IMR-90 (cell line): Measurements from ENCODE around the gene ADGRD1. TPM values are rescaled to one million over a fixed set of nuclear protein-coding genes. Genes with fewer than 3 reads are reported as not detected.

ENCODE experiments used
- ATAC-seq: fragments of 200-7000 bp; cut with Tn5 transposase; 2 replicates; pipeline ENCODE4 v1.9.1; 2020; ENCODE audit warnings: low read depth, mild to moderate bottlenecking, moderate library complexity
- BruUV-seq: library from RNA; stranded (reverse); fragments of 400-500 nt; replicated peaks from 2 replicates; lab custom pipeline; 2021; lab: Mats Ljungman, UMichigan
- CTCF ChIA-PET: fragments of 300-600 bp; formaldehyde crosslinking; extraction: SDS; loops from one replicate; lab custom pipeline; 2021; ENCODE audit warnings: antibody characterized with exemption; lab: Yijun Ruan, JAX
- POLR2A ChIA-PET: fragments of 300-600 bp; sonication (Branson Sonifier 250); formaldehyde crosslinking; loops from one replicate; lab custom pipeline; 2022; ENCODE audit warnings: antibody characterized with exemption; ENCODE audit not compliant: unreplicated experiment; lab: Charles Lee
- DNase-seq: peaks from one replicate; pipeline ENCODE4 v3.0.0; 2013
- H2AFZ ChIP-seq: replicated peaks from 2 replicates; pipeline ENCODE3; 2013; ENCODE audit warnings: low read length, mild to moderate bottlenecking; ENCODE audit not compliant: poor library complexity
- H2AK5ac ChIP-seq: 2 replicates; pipeline ENCODE4 v1.6.1; 2013; ENCODE audit warnings: low read depth, low read length, inconsistent platforms
- H2AK9ac ChIP-seq: replicated peaks from 2 replicates; pipeline ENCODE3; 2013; ENCODE audit warnings: mild to moderate bottlenecking, low read depth, low read length, moderate library complexity; ENCODE audit not compliant: poor library complexity
- H2BK120ac ChIP-seq: 2 replicates; pipeline ENCODE4 v1.6.1; 2013; ENCODE audit warnings: low read depth, low read length, inconsistent platforms
- H2BK15ac ChIP-seq: 3 replicates; pipeline ENCODE4 v1.6.1; 2013; ENCODE audit warnings: low read depth, low read length, inconsistent platforms
- H2BK20ac ChIP-seq: 2 replicates; pipeline ENCODE4 v1.6.1; 2013; ENCODE audit warnings: low read depth, mild to moderate bottlenecking, inconsistent platforms, low read length, moderate library complexity
- H2BK5ac ChIP-seq: 2 replicates; pipeline ENCODE4 v1.6.1; 2013; ENCODE audit warnings: mild to moderate bottlenecking, low read depth, low read length, inconsistent platforms; ENCODE audit not compliant: poor library complexity, severe bottlenecking
- H3K14ac ChIP-seq: replicated peaks from 2 replicates; pipeline ENCODE4 v1.6.1; 2013; ENCODE audit warnings: low read depth, low read length, inconsistent platforms
- H3K18ac ChIP-seq: 2 replicates; pipeline ENCODE4 v1.6.1; 2013; ENCODE audit warnings: low read depth, low read length, control low read depth
- H3K23ac ChIP-seq: 2 replicates; pipeline ENCODE4 v1.6.1; 2013; ENCODE audit warnings: low read depth, low read length, inconsistent platforms
- H3K27ac ChIP-seq: 2 replicates; pipeline ENCODE4 v1.5.1; 2013; ENCODE audit warnings: mild to moderate bottlenecking, control low read depth, low read length; ENCODE audit not compliant: insufficient read depth
- H3K27me3 ChIP-seq: 2 replicates; pipeline ENCODE4 v1.6.1; 2013; ENCODE audit warnings: low read length; ENCODE audit not compliant: control insufficient read depth, insufficient read depth
- H3K36me3 ChIP-seq: 2 replicates; pipeline ENCODE4 v1.6.1; 2013; ENCODE audit warnings: low read length, mixed read lengths; ENCODE audit not compliant: control insufficient read depth, insufficient read depth
- H3K4ac ChIP-seq: 2 replicates; pipeline ENCODE4 v1.6.1; 2013; ENCODE audit warnings: low read depth, low read length, inconsistent platforms
- H3K4me1 ChIP-seq: 2 replicates; pipeline ENCODE4 v1.6.1; 2013; ENCODE audit warnings: low read length, mixed read lengths; ENCODE audit not compliant: control insufficient read depth, insufficient read depth
- H3K4me2 ChIP-seq: 2 replicates; pipeline ENCODE4 v1.6.1; 2013; ENCODE audit warnings: low read depth, mild to moderate bottlenecking, control low read depth, low read length, moderate library complexity
- H3K4me3 ChIP-seq: 2 replicates; pipeline ENCODE4 v1.5.1; 2013; ENCODE audit warnings: low read depth, mild to moderate bottlenecking, control low read depth, low read length, moderate library complexity; ENCODE audit not compliant: insufficient read depth
- H3K56ac ChIP-seq: 2 replicates; pipeline ENCODE4 v1.6.1; 2013; ENCODE audit warnings: low read length, inconsistent platforms; ENCODE audit not compliant: insufficient read depth; ENCODE audit errors: extremely low read depth
- H3K79me1 ChIP-seq, 2 experiments: 2 replicates each; pipeline ENCODE4 v1.6.1; 2013; ENCODE audit warnings: low read length in 2 of 2, inconsistent platforms in 1 of 2, low read depth in 1 of 2
- H3K9ac ChIP-seq: 2 replicates; pipeline ENCODE4 v1.6.1; 2013; ENCODE audit warnings: low read depth, low read length, control low read depth
- H3K9me1 ChIP-seq: 2 replicates; pipeline ENCODE4 v1.6.1; 2013; ENCODE audit warnings: low read length, inconsistent platforms; ENCODE audit not compliant: insufficient read depth
- H3K9me3 ChIP-seq: 2 replicates; pipeline ENCODE4 v1.6.1; 2013; ENCODE audit warnings: low read length; ENCODE audit not compliant: control insufficient read depth, insufficient read depth
- H4K20me1 ChIP-seq: 2 replicates; pipeline ENCODE4 v1.6.1; 2013; ENCODE audit warnings: low read length, inconsistent platforms; ENCODE audit not compliant: insufficient read depth
- H4K5ac ChIP-seq: 2 replicates; pipeline ENCODE4 v1.6.1; 2013; ENCODE audit warnings: mild to moderate bottlenecking, low read depth, low read length, control low read depth
- H4K8ac ChIP-seq, 2 experiments: 2 replicates each; pipeline ENCODE4 v1.6.1; 2013; ENCODE audit warnings: low read depth in 2 of 2, low read length in 2 of 2, control low read depth in 1 of 2, inconsistent platforms in 1 of 2
- H4K91ac ChIP-seq: 2 replicates; pipeline ENCODE4 v1.6.1; 2013; ENCODE audit warnings: low read depth, low read length, inconsistent platforms; ENCODE audit not compliant: insufficient read depth
- RFX5 ChIP-seq: IDR thresholded peaks from 2 replicates; pipeline ENCODE4 v1.8.0; 2012; ENCODE audit warnings: low read depth, mild to moderate bottlenecking, low read length, moderate library complexity
- WGBS, 2 experiments: methylation state at CpG; one replicate each; pipeline versions ENCODE4 v1.1.5 to v1.1.7; 2013; ENCODE audit warnings: missing lambda C conversion rate in 2 of 2; ENCODE audit not compliant: insufficient read length in 1 of 2; ENCODE audit errors: extremely low coverage in 2 of 2; 5-methylcytosine and 5-hydroxymethylcytosine counted together
- dilution Hi-C: fragments of 300-500 bp; cut with HindIII; formaldehyde crosslinking; loops from one replicate; pipeline ENCODE4 v1.14.3; 2018; ENCODE audit warnings: low sequenced_read_pairs; ENCODE audit not compliant: unreplicated experiment
- in situ Hi-C: fragments of 300-500 bp; cut with MboI; formaldehyde crosslinking; loops from 3 replicates; pipeline ENCODE4 v1.14.3; 2019; ENCODE audit warnings: low sequenced_read_pairs, inconsistent platforms, mixed read lengths
- intact Hi-C: fragments of 100-400 bp; cut with micrococcal nuclease; formaldehyde crosslinking; loops from 2 replicates; pipeline ENCODE4 v1.10.0; 2022
- polyA plus RNA-seq, 3 experiments: library from polyadenylated mRNA; depleted of rRNA; stranded (reverse); fragments of >200 nt; gene quantifications; 2 replicates each; pipeline ENCODE4 v1.2.3, GENCODE V29; 2012; ENCODE audit warnings: low replicate concordance in 1 of 3
- total RNA-seq: library from RNA; depleted of rRNA; stranded (reverse); fragments of >200 nt; gene quantifications from 2 replicates; pipeline ENCODE4 v1.2.3, GENCODE V29; 2012

ADGRD1 gene
- total and polyA plus RNA-seq, 2 of the 4 experiments (the other 2 are of a cell fraction): not detected

DNA sequence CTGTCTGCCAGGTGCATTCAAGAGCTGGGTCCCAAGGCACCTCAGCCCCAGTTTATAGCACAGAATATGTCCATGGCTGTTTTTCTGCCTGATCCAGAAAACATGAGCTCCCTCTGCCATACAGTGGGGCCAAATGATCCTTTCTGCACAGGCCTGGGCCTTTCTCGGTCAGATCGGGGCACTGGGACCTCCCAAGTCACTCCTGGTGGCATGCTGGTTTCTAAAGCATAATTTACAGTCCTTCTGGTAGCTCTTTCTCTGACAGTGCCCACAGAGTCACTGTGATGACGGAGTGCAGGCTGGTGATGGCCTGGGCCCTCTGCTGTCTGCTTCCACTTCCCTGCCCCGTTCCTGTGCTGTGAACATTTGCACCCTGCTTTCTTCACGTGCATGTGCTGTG lies 99.2 kb downstream of the ADGRD1 start:
- H3K9me3 ChIP-seq: peaks cover 39% of the 10 kb centered on the region
- no peak for DNase-seq
- no peak overlapping the region for H3K18ac ChIP-seq
- no peak overlapping the region for H2BK5ac ChIP-seq
- ChIA-PET CTCF (no interaction called here), POLR2A (no interaction called here)
- intact Hi-C loops (no loop called here), dilution Hi-C loops (no loop called here), in situ Hi-C loops (no loop called here)
- no peaks in the 10 kb centered on the region for H3K9me1 ChIP-seq
- no peak overlapping the region for H2AK9ac ChIP-seq
- no peak overlapping the region for H3K4me3 ChIP-seq
- no peak overlapping the region for H3K14ac ChIP-seq
- no peaks in the 10 kb centered on the region for H3K4me1 ChIP-seq
- H3K4me2 ChIP-seq: no peak overlapping the region
- no peak overlapping the region for H4K91ac ChIP-seq
- no peaks in the 10 kb centered on the region for H4K20me1 ChIP-seq
- H3K36me3 ChIP-seq: no peaks in the 10 kb centered on the region
- no peak overlapping the region for H2AK5ac ChIP-seq
- H2AFZ ChIP-seq: no peak overlapping the region
- no peak overlapping the region for H2BK15ac ChIP-seq
- TF ChIP-seq RFX5: no peak
- BruUV-seq: no TSS peak
- no peak overlapping the region for H3K23ac ChIP-seq
- no peaks in the 10 kb centered on the region for H3K79me1 ChIP-seq
- H3K27ac ChIP-seq: no peak overlapping the region
- H4K8ac ChIP-seq: no peak overlapping the region
- 47% methylated on average over 5 of the region's 5 CpGs; no CpG with 5 or more reads in 1 of the 2 experiments for WGBS, 2 experiments
- H3K56ac ChIP-seq: no peak overlapping the region
- no peak overlapping the region for H3K9ac ChIP-seq
- no peak for ATAC-seq
- no peaks in the 10 kb centered on the region for H3K27me3 ChIP-seq
- no peak overlapping the region for H4K5ac ChIP-seq
- no peak overlapping the region for H2BK20ac ChIP-seq
- H2BK120ac ChIP-seq: no peak overlapping the region
- no peak overlapping the region for H3K4ac ChIP-seq
